Limb (tissue), 2 donors: Measurements from ENCODE around the gene FRMPD1.

Experiments used
- DNase-seq, 2 donors: peaks; one replicate each; pipeline ENCODE4 v3.0.0-alpha.2; 2016; ENCODE audit errors: extremely low spot score in 2 of 2

FRMPD1 gene

DNA sequence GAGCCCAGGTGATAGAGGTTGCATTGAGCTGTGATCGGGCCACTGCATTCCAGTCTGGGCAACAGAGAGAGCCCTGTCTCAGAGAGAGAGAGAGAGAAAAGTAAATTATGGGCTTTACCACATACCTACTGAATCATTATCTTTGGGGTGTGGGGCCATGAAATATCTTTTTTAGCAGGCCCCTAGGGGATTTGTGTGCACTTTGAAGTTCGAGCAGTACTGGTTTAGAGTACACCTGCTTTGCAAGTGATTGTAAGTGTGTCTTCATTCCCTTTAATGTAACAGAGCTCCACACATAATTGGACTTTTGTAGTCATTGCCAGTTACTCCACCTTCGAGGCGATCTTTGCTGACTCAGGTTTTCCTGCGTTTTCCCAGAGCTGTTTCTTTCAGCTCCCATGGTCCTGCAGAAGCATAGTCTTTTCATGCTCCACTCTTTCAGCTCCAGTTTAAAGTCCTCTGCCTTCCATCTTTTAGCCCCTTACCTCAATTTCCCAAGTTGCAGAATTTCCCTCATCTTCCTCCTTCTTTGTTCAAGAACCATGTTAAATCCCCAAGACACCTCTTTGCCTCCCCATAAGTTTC is 24.0 kb upstream of the FRMPD1 start:
- no peak for DNase-seq

DNA sequence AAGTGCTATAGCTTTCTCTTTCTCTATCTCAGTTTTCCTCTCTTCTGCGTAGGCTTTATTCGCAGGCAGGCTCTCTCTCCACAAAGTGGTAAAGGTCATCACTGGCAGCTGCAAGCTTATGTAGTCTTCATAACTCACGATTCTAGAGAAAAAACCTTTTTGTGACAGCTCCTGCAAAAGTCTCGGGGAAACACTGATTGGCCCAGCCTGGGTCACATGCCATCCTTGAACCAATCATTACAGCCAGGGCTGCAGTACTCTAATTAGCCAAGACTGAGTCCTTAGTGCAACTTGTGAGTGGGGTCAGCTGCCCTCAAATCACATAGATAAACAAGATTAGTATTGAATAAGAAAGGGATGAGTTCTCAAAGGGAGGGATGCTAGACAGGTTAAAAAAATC is 18.3 kb upstream of the FRMPD1 start:
- no peak for DNase-seq

DNA sequence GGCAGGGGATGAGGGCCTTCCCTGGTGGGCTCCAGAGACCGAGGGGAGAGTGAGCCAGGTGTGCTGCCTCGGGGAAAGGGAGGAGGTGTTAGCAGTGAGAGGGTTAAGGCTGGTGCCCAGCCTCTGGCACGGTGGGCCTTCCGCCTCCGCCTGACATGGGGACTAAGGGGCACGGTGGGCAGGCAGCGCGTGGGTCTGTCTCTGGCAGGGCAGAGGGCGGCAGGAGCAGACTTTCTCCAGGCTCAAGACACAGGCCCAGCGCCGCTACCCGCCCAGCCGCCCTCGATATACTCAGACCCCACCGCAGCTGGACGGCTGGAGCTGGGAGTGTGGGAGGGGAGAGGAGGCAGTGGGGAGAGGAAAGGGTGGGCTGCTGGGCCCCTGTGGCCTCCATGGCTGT is 14.9 kb upstream of the FRMPD1 start:
- no peak for DNase-seq

DNA sequence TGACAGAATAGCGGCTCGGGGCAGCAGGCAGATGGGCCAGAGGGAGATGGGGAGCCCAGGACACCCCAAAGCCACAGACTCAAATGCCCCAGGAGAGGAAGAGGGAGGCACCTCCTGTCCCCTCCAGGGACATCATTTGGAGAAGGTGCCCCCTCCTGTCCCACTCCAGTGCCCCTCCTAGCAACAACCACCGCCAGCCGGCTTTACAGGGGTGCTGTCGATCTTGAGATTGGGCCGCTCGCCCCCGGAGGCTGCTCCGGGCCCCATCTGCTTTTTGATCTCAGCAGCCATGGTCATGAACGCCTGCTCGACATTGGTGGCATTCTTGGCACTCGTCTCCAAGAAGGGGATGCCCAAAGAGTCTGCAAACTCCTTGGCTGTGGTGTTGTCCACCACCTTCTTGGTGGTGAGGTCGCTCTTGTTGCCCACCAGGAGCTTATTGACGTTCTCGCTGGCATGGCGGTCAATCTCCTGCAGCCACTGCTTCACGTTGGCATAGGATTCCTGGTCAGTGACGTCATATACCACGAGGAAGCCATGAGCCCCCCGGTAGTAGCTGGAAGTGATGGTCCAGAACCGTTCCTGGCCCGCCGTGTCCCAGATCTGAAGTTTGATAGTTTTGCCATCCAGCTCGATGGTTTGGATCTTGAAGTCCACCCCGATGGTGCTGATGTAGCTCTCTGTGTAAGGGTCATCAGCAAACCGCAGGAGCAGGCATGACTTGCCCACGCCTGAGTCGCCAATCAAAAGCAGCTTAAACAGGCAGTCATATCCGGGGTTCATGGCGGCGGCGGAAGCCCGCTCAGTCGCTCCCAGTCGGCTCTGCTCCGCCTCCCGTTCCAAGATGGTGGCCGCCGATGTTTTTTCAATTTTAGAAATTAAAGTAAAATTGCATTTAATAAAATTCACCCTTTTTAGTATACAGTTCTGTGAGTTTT is 14.0 kb upstream of the FRMPD1 start:
- DNase-seq, result no peak

DNA sequence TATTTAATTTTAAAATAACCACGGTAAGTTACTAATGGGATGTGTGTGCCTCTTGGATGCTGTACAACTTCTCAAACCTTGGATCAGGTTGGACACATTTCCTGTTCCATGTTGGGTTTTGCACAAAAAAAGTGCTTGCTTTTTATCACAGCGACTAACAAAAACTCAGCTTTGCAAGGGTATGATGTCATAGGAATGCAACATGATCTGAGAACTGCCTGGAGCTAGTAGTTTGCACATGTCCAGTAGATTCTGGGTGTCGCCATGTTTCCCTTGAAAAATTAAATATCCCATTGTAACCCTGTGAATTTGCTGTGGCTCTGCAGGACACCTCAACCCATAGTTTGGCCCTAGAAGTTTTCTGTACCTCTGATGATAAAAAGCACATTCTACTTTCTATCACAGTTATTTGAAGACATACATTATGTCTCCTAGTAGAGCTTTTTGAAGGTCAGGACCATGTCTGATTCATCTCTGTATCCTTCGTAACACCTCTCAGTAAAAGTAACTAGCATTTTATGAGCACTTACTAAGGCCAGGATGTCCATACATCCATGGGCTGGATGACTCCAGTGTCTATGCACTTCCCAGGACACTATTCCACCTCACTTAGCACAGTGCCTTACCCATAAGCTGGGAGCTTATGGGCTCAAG is 11.5 kb upstream of the FRMPD1 start:
- DNase-seq, result no peak

DNA sequence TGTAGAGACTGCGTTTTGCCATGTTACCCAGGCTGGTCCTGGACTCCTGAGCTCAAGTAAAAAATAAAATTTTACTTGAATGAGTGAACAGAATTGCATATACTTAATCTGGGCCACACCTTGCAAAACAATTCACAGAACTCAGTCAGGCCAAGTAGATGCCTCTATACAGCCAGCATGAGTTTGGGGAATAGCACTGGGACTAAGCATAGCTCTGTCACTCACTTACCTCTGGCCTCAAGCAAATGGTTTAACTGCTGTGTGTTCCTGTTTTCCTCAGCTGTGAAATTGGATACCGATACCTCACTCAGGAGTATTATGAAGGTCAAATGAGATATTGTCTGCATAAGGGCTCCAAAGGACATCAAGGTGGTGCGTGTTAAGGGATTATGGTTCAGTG is 10.9 kb upstream of the FRMPD1 start:
- DNase-seq, result no peak

DNA sequence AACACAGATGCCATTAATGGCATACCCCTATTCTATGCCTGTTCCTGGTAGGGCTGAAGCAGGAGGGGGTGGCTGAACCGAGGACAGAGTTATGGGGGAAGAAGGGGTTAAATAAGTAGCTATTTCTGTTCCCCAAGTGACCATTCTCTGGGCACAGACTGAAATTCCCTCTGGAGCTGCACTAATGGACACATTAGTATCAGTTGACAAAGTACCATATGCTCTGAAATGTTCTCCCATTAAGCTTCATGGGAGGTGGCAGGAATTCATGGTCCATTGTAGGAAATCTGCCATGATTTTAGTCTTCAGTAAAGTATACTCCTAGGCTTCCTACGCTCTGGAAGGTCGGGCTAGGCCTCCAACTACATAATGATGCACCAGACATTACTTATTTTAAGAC is 10.5 kb upstream of the FRMPD1 start:
- no peak for DNase-seq

DNA sequence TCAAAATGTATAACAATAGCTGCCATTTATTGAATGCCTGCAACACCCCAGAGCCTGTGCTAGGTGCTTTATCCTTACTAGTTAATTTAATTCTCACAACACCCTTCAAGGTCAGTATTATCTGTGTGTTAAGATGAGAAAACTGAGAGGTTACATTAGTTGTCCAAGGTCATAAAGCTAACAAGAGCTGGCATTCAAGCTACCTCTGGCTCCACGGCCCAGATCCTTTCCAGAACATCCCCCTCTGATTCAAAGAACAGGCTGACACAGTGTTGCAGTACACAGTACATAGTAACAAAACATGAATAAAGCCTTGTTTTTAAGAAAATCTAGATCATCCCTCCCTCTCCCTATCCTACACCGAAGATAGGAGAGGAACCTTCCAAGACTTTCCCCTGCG is 9.4 kb upstream of the FRMPD1 start:
- DNase-seq, result no peak

DNA sequence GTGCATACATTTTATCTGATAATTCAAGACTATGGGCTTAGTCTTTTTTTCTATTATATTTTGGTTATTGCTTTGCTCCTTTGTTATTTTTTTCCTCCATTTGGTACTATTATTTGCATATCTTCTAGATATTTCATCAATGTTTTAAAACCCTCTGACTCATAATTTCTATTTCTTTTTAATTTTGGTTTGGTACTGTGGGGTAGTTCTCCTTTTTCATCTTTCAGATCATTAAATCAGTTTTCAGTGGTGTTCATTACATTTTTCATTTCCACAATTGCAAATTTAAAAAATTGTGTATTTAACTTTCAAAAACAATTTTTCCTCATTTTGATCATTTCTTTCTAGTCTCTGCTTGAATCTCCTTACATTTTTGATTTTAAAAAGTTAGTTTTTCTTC is 7.5 kb upstream of the FRMPD1 start:
- DNase-seq, result no peak

DNA sequence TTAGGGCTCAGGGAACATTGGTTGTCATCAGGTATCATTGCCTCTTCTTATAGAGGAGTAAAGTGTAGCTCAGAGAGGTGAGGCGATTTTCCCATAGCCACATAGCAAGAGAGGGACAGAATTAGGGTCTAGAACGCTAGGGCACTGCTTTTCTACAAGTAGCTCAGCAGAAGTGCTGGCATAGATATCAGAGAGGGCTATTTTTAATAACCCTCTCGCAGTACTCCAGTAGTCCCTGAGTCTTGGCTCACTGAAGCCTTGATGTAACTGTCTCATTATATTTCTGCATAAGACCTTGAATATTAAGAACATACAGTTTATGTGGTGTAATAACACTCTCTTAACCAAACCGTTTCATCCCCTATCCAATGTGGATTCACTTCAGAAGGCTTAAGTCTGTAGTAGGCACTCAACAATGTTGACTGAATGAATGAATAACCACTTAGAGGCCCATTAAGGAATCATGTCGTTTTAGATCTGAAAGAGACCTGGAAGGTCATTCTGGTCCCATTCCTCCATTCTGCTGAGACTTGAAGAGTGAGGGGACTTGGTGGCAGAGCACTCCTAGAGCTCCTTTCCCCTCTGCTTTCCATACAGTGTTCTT is 4.7 kb upstream of the FRMPD1 start:
- no peak for DNase-seq

DNA sequence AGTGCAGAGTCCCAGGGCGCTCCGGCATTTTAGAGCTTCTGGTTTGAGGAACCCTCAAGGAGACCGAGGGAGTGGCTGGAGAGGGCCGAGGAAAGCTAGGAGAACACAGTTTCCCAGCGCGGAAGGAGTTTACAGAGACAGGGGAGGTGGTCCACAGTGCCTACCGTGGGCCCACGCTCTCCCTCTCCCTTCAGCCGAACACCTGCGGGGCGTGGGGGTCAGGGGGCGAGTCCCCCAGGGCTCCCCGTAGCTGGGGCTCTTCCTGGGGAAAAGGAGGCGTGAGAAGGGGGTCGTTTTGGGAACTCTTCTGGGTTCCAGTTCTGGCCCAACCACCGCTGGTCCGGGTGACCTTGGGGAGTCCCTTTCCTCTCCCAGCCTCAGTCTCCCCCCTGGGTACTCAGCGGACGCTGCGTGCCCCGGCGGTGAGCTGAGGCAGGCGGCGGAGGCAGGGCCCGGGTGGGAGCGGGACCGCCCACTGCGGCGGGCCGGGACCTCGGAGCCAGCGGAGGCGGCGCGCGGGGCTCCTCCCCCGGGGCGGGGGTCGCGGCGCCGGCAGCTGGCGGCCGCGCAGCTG is 368 bp upstream of the FRMPD1 start:
- DNase-seq, result peak in 1 of 2 donors; percentile 66

DNA sequence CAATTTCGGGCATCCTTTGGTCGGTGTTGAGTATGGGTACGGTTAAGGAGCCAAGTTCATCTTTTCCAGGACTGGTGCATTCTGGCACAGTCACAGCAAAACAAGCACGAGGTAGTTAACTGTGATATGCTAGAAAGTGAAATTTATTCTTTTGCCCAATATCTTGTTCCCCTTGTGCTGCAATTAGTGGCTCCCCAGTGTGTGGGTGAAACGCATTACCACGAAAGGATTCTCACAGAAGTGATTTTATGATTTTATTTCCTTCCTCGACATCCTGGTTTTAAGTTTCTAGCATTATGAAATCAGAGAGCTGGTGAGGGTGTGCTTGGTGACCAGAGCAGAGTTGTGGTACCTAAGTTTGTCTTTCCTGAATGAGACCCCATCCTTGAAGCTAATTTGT is 1.5 kb downstream of the FRMPD1 start:
- no peak for DNase-seq

DNA sequence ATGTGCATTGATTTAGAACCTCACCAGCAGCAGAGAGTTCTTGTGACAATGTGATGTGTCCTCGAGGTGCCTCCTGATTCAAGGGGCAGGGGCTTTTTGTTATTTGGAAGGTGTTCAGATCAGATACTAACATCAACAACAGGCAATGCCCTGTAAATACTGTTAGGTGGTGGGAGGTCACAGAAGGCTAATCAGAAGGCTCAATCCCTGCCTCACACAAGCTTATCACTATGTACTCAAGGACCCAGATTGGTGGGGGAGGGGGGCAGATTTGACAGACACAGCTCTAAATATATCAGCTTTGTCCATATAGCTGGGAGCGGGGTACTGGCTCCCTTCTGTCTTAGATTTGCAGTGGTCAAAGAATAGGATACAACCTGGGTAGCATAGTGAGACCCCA is 2.6 kb downstream of the FRMPD1 start:
- DNase-seq, result no peak

DNA sequence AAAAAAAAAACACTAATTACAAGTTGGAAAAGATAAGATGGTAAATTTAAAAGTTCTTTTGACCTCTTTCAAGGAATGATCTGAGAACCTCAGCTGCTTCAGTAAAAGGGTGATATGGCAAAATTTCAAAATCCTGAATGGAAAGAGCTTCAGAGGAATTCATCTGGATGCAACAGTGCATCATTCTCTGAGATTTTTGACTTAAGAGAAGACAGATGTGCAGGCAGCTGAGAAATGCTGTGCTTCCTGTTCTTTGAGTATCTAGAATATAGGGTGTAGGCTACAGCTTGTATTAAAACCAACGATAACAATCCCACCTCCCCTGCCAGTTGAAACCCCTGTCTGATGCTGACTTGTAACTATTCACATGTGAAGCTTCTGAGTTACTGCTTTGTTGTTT is 6.2 kb downstream of the FRMPD1 start:
- DNase-seq, result peak in 1 of 2 donors; percentile 27

DNA sequence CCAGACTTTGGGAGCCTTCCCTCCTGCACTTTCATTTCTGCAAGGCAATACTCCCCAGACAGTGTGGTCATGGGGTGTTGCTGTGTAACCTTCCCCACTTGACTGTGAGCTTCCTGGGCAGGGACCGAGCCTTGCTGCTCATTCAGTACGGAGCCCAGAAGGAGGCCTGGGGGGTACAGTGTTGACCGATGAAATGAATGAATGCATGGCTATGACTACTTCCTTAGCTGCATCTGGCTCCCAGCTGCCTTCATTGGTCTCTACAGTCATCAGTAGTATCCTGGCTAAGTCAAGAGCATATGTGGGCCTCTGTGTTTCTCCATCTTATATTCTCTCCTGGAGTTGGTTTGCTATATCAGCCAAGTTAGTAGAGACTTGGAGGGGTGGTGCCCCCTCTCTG is 9.9 kb downstream of the FRMPD1 start:
- no peak for DNase-seq

DNA sequence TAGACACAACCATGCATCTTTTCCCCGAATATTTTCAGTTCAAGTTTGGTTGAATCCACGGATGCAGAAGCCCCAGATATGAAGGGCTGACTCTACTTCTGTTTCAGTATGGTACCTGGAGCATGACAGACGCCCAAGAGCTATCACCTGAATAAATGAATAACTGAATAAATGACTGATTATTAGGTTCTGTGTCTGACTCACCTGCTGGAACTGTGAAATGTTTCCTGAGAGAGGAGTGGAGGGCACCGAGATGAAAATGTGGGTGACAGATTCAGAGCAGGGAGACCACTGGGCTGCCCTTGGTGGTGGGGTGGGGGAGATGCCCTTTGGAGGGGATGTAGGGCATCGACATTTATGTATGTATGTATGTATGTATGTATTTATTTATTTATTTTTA is 13.2 kb downstream of the FRMPD1 start:
- DNase-seq, result no peak

DNA sequence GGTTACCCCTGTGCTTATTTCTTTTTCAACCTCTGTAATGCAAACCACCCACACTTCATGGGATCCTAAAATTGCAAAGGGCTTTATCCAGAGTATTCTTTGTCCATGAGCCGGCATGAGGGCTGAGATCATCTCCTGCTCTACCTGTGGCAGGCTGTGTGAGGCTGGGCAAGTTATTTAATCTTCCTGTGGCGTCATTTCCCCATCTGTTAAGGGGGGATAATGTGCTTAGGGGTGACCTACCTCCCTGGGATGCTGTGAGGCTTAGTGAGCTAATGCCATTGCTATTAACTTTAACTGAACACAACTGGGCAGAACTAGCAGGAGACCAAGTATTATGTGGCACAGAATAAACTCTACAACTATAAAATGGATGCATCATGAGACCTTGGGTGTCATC is 17.0 kb downstream of the FRMPD1 start:
- DNase-seq, result no peak

DNA sequence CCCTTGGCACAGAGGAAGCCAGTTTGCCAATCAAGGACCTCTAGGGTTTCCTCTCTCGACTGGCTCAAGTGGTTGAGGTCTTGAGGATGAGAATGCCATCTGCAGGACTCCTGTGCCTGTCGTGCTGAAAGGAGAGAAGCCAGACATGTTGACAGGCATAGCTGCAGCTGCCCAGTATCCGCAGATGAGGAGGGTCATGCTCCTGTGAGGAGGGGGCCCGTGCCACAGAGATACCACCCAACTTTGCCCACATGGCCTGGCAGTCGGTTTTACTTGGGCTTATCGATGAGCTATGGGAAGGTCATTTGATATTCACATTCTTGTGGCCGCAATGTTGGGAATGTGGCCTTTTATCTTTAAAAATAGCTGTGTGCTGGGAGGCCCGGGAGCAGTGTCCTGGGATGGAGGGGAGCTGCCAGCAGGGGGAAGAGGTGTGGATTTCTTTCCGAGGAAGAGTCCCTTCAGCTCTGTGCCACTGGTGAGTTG is 17.4 kb downstream of the FRMPD1 start:
- DNase-seq, result peak; percentile 8 to 31

DNA sequence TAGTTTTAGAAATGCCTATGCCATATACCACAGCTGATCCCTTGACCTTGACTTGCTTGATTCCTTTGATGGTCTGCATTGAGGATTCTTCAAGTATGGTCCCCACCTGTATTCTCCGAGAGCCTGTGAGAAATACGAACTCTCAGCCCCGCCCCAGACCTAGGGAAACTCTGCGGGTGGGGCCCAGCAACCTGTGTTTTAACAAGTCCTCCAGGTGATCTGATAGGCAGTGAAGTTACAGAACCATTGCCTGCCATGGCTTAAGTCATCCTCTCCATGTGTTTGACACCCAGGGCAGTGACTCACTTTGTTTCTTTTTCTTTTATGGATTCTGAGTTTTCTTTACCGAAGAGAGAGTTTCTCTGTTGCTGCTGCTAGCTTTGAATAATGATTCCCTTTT is 18.5 kb downstream of the FRMPD1 start:
- DNase-seq, result no peak

DNA sequence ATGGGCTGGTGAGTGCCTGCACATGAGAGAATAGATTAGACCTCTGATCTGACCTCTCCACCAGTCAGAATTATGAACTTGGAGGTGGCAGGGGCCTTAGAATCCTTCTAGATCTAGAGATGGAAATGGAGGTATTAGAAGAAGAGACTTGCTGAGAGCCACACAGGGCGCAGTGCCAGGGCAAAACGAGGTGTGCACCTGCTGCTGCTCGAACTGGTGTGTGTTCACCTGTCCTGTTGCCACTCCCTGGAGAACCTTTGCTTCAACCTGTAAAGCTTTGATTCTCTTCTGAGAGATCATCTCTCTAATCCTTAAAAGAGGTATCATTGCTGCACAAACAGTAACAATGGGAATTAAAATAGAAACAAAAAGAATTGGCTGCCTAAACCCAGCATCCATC is 24.9 kb downstream of the FRMPD1 start:
- DNase-seq, result no peak

DNA sequence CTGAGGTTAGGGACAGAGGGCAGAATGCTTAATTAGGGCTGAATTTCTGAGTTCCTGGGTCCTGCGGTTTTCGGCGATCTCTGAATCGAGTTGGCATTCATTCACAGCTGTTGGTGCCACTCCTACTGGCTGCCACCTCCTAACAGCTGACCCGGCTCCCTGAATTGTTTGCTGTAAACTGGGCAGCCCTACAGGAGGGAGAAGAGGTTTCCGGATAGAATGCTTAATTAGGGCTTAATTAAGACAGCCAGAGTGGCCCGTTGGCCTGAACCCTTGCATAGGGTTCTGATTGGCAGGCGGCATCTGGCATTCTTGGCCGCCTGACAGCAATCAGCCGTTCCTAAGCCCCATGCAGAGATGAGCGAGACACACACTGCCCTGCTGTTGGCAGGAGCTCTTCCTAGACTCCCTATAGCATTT is 25.7 kb downstream of the FRMPD1 start:
- peak; percentile 69 to 75 for DNase-seq

DNA sequence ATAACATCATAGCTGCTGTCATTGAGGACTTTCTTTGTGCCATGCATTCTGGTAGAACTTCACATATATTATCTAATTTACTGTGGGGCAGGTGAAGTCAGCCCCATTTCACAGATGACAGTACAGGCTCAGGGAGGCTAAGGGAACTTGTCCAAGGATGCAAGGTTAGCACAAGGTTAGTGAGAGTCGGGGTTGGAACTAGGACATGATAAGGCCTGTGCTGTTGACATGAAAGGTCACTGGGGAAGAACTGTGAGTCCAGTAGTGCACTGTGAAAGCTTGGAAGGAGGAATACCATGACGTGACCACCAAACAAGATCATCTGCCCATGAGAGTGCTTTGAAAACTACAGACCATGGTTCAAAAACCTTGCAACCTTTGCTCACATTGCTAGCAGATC is 26.7 kb downstream of the FRMPD1 start:
- no peak for DNase-seq
